ENCODE data around the gene CSRP1. TPM values are rescaled to one million over a fixed set of nuclear protein-coding genes. Genes with fewer than 3 reads are reported as not detected.

Gene CSRP1
- total RNA-seq, 1 experiment from 2014 or later = 14.3 TPM

- peak; percentile 16 for ATAC-seq
- peak; percentile 25 for DNase-seq (ENCODE audit: low spot score)
- POLR2A ChIA-PET = interaction anchor here (1.0 to 2.3 kb wide), 4 partner anchors 11 to 581 kb away, joined by 3 to 17 read pairs (median 8); no protein-coding TSS in a partner anchor
- Mint-ChIP-seq H3K4me1 (peaks cover 27% of the 10 kb centered on the region), H3K4me3 (peak overlapping the region; percentile 75), H3K36me3 (peaks cover 19% of the 10 kb centered on the region), H3K9me3 (no peaks in the 10 kb centered on the region), H3K27me3 (ENCODE audit: low read depth) (peaks cover 40% of the 10 kb centered on the region), H3K27ac (no peak overlapping the region; the same call in 1 of the 2 replicates)
- CTCF ChIA-PET = interaction anchor here (0.6 to 2.7 kb wide), 20 partner anchors 11 to 240 kb away, joined by 3 to 73 read pairs (median 4); no protein-coding TSS in a partner anchor
- TF ChIP-seq, protein P1, sequence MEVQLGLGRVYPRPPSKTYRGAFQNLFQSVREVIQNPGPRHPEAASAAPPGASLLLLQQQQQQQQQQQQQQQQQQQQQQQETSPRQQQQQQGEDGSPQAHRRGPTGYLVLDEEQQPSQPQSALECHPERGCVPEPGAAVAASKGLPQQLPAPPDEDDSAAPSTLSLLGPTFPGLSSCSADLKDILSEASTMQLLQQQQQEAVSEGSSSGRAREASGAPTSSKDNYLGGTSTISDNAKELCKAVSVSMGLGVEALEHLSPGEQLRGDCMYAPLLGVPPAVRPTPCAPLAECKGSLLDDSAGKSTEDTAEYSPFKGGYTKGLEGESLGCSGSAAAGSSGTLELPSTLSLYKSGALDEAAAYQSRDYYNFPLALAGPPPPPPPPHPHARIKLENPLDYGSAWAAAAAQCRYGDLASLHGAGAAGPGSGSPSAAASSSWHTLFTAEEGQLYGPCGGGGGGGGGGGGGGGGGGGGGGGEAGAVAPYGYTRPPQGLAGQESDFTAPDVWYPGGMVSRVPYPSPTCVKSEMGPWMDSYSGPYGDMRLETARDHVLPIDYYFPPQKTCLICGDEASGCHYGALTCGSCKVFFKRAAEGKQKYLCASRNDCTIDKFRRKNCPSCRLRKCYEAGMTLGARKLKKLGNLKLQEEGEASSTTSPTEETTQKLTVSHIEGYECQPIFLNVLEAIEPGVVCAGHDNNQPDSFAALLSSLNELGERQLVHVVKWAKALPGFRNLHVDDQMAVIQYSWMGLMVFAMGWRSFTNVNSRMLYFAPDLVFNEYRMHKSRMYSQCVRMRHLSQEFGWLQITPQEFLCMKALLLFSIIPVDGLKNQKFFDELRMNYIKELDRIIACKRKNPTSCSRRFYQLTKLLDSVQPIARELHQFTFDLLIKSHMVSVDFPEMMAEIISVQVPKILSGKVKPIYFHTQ (CRISPR knock-in tag; IDR thresholded peaks at IDR 0.05) = no peak
- TF ChIP-seq NFATC4 (CRISPR knock-in tag; IDR thresholded peaks at IDR 0.05) (no peak), KAT7 (CRISPR knock-in tag; IDR thresholded peaks at IDR 0.05; ENCODE audit: borderline replicate concordance) (0 out of 2 replicates have a peak, but pooled peaks have one; percentile 4), ZNF317 (CRISPR knock-in tag; IDR thresholded peaks at IDR 0.05; ENCODE audit: borderline replicate concordance, low read depth) (no peak)
- TF ChIP-seq, protein P2, sequence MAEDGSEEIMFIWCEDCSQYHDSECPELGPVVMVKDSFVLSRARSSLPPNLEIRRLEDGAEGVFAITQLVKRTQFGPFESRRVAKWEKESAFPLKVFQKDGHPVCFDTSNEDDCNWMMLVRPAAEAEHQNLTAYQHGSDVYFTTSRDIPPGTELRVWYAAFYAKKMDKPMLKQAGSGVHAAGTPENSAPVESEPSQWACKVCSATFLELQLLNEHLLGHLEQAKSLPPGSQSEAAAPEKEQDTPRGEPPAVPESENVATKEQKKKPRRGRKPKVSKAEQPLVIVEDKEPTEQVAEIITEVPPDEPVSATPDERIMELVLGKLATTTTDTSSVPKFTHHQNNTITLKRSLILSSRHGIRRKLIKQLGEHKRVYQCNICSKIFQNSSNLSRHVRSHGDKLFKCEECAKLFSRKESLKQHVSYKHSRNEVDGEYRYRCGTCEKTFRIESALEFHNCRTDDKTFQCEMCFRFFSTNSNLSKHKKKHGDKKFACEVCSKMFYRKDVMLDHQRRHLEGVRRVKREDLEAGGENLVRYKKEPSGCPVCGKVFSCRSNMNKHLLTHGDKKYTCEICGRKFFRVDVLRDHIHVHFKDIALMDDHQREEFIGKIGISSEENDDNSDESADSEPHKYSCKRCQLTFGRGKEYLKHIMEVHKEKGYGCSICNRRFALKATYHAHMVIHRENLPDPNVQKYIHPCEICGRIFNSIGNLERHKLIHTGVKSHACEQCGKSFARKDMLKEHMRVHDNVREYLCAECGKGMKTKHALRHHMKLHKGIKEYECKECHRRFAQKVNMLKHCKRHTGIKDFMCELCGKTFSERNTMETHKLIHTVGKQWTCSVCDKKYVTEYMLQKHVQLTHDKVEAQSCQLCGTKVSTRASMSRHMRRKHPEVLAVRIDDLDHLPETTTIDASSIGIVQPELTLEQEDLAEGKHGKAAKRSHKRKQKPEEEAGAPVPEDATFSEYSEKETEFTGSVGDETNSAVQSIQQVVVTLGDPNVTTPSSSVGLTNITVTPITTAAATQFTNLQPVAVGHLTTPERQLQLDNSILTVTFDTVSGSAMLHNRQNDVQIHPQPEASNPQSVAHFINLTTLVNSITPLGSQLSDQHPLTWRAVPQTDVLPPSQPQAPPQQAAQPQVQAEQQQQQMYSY (CRISPR knock-in tag; IDR thresholded peaks at IDR 0.05) = peak; percentile 91
These were observed 37.3 kb downstream of the CSRP1 start for GRCh38 chr1:201469645-201470074.

DNA sequence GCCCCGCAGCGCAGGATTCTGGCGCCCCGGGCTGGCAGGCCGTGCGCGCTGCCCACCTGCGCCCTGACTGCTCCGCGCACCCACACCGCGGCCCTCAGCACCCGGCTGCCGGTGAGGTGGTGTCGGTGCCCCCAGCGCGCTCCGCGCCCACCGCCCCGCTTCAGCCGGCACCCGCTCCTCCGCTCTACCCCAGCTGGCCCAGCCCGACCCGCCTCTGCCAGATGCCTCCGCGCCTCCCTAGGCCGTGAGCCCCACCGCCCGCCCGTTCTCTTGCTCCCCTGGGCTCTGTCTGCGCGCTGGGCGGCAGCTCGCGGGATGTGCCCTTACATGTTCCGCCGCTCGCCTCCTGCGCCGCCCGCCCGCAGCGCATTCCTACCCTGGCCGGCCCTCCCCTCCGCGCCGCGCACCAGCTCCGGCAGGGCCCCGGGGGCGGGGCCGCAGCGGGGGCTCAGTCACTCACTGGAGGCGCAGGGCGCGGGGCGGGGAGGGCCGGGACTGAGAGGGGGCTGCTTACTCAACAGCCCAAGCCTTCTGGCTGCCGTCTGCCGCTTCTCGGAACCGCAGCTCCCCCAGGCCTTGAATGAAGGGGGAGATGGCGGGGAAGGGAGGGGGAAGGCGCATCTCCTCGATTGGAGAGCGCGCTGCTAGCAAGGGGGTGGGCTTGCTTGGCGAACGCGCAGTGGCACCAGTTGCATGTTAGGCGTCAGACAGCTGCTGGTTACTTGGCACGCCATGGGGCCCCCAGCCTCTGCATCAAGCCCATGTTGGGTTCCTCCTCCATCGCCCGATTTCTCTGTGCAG is 37.9 kb downstream of the CSRP1 start, which contains the start of gene PHLDA3:
PHLDA3 (minus strand) TSS at position 345 of the 801 bp plus-strand sequence. CDS start 402 bp downstream, outside the sequence.
- DNase-seq (ENCODE audit: low spot score) = peak; percentile 85
- H3K36me3 Mint-ChIP-seq = peaks cover 23% of the 10 kb centered on the region
- H3K9me3 Mint-ChIP-seq = no peaks in the 10 kb centered on the region
- H3K4me1 Mint-ChIP-seq = peaks cover 30% of the 10 kb centered on the region
- peaks cover 40% of the 10 kb centered on the region for H3K27me3 Mint-ChIP-seq (ENCODE audit: low read depth)
- POLR2A ChIA-PET = interaction anchor here (0.6 to 2.3 kb wide), 6 partner anchors 12 to 581 kb away, joined by 3 to 17 read pairs (median 4); no protein-coding TSS in a partner anchor
- peak within 1 kb of the TSS; percentile 90 for H3K4me3 Mint-ChIP-seq
- CTCF ChIA-PET = interaction anchor here (0.6 to 2.7 kb wide), 24 partner anchors 12 to 326 kb away, joined by 3 to 73 read pairs (median 4); no protein-coding TSS in a partner anchor
- ATAC-seq = peak; percentile 68
- no peak within 1 kb of the TSS; the same call in 1 of the 2 replicates for H3K27ac Mint-ChIP-seq
- TF ChIP-seq FOXP1 (CRISPR knock-in tag; IDR thresholded peaks at IDR 0.05; ENCODE audit: borderline replicate concordance) = peak; percentile 33; the same call in 1 of the 2 replicates
- peak; percentile 75 for TF ChIP-seq HMGXB4 (CRISPR knock-in tag; IDR thresholded peaks at IDR 0.05)
- peak; percentile 86 for TF ChIP-seq E2F5 (CRISPR knock-in tag; IDR thresholded peaks at IDR 0.05)
- no peak for TF ChIP-seq TEAD4 (CRISPR knock-in tag; IDR thresholded peaks at IDR 0.05)
- TF ChIP-seq FOXK1 (CRISPR knock-in tag; IDR thresholded peaks at IDR 0.05) = peak; percentile 51
- TF ChIP-seq GABPB1 (CRISPR knock-in tag; IDR thresholded peaks at IDR 0.05) = no peak; the same call in 1 of the 2 replicates
- TF ChIP-seq ESRRA (CRISPR knock-in tag; IDR thresholded peaks at IDR 0.05; ENCODE audit: borderline replicate concordance) = 0 out of 2 replicates have a peak, but pooled peaks have one; percentile 49
- TF ChIP-seq, protein P3, sequence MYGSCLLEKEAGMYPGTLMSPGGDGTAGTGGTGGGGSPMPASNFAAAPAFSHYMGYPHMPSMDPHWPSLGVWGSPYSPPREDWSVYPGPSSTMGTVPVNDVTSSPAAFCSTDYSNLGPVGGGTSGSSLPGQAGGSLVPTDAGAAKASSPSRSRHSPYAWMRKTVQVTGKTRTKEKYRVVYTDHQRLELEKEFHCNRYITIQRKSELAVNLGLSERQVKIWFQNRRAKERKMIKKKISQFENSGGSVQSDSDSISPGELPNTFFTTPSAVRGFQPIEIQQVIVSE (CRISPR knock-in tag; IDR thresholded peaks at IDR 0.05; ENCODE audit: borderline replicate concordance) = no peak
- TF ChIP-seq, protein P4, sequence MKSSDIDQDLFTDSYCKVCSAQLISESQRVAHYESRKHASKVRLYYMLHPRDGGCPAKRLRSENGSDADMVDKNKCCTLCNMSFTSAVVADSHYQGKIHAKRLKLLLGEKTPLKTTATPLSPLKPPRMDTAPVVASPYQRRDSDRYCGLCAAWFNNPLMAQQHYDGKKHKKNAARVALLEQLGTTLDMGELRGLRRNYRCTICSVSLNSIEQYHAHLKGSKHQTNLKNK (CRISPR knock-in tag; IDR thresholded peaks at IDR 0.05) = no peak
- no peak for TF ChIP-seq EMX1 (CRISPR knock-in tag; IDR thresholded peaks at IDR 0.05)
- TF ChIP-seq, protein P5, sequence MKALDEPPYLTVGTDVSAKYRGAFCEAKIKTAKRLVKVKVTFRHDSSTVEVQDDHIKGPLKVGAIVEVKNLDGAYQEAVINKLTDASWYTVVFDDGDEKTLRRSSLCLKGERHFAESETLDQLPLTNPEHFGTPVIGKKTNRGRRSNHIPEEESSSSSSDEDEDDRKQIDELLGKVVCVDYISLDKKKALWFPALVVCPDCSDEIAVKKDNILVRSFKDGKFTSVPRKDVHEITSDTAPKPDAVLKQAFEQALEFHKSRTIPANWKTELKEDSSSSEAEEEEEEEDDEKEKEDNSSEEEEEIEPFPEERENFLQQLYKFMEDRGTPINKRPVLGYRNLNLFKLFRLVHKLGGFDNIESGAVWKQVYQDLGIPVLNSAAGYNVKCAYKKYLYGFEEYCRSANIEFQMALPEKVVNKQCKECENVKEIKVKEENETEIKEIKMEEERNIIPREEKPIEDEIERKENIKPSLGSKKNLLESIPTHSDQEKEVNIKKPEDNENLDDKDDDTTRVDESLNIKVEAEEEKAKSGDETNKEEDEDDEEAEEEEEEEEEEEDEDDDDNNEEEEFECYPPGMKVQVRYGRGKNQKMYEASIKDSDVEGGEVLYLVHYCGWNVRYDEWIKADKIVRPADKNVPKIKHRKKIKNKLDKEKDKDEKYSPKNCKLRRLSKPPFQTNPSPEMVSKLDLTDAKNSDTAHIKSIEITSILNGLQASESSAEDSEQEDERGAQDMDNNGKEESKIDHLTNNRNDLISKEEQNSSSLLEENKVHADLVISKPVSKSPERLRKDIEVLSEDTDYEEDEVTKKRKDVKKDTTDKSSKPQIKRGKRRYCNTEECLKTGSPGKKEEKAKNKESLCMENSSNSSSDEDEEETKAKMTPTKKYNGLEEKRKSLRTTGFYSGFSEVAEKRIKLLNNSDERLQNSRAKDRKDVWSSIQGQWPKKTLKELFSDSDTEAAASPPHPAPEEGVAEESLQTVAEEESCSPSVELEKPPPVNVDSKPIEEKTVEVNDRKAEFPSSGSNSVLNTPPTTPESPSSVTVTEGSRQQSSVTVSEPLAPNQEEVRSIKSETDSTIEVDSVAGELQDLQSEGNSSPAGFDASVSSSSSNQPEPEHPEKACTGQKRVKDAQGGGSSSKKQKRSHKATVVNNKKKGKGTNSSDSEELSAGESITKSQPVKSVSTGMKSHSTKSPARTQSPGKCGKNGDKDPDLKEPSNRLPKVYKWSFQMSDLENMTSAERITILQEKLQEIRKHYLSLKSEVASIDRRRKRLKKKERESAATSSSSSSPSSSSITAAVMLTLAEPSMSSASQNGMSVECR (CRISPR knock-in tag; IDR thresholded peaks at IDR 0.05; ENCODE audit: borderline replicate concordance) = 0 out of 2 replicates have a peak, but pooled peaks have one; percentile 23
